ENCODE measurements around the gene CYP2D6.

DNA sequence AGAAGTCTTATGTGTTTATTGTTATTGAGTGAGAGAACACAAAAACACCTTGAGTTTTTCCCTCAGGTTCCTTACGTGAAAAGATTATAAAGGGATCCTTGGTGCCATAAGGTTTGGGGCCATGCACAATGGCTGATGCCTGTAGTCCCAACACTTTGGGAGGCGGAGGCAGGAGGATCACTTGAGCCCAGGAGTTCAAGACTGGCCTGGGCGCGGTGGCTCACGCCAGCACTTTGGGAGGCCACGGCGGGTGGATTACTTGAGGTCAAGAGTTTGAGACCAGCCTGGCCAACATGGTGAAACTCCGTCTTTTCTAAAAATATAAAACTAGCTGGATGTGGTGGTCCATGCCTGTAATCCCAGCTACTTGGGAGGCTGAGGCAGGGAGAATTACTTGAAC lies 45.7 kb downstream of the CYP2D6 start:
- TF ChIP-seq CTCF (IDR thresholded peaks at IDR 0.05) (no peak), POLR2AphosphoS5 (IDR thresholded peaks at IDR 0.05) (no peak)

Data from transverse colon (tissue), 4 donors.